Adrenal gland (tissue), 5 donors: ENCODE results near the gene CCDC146.
"Not testable (repeated sequence)": the region's sequence is repeated elsewhere in the genome, so short reads cannot be mapped to it uniquely, and the experiment has no call there.

Experiments
- CTCF ChIP-seq, 6 experiments: fragments of 450-650 bp in 4 of 6; fragments of 200-600 bp in 2 of 6; sonication (generic) in 1 of 6; IDR thresholded peaks; 1 replicate in 5 of 6; 2 replicates in 1 of 6; pipeline versions ENCODE4 v1.5.1 to v1.8.0; 2016 to 2021; ENCODE audit warnings: antibody characterized with exemption in 6 of 6, mild to moderate bottlenecking in 2 of 6, moderate library complexity in 1 of 6
- POLR2A ChIP-seq, 2 donors: fragments of 450-650 bp; IDR thresholded peaks; one replicate each; pipeline ENCODE4 v1.6.1; 2017; ENCODE audit warnings: antibody characterized with exemption in 2 of 2, mild to moderate bottlenecking in 2 of 2, moderate library complexity in 1 of 2
- donor health status: DM: no; HTN: no; CAD: no.

DNA sequence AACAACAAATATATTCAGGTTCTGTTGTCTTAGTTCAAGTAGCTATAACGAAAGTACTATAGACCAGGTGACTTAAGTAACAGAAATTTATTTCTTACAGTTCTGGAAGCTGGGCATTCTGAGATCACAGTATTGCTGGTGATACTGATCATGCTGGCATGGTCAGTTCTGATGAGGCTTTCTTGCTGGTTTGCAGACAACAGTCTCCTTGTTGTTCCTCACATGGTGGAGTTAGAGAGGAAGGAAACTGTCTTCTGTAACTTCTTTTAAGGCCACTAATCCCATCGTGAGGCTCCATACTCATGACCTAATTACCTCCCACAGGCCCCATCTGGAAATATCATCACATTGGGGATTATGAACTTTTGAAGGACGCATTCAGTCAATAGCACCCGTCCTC is 17.9 kb downstream of the CCDC146 start:
- TF ChIP-seq POLR2A, CTCF (IDR thresholded peaks at IDR 0.05): not testable (repeated sequence)
